Fibroblast of the aortic adventitia (primary cell): ENCODE data around the gene PRKCSH. TPM values are rescaled to one million over a fixed set of nuclear protein-coding genes. Genes with fewer than 3 reads are reported as not detected.

Experiments
- DNase-seq: peaks from one replicate; pipeline ENCODE4 v3.0.0-alpha.2; 2010; ENCODE audit warnings: low read depth
- H3K4me3 ChIP-seq: 2 replicates; pipeline ENCODE4 v1.5.1; 2011; ENCODE audit warnings: low read depth, mild to moderate bottlenecking, control low read depth, low read length, moderate library complexity
- CTCF ChIP-seq: IDR thresholded peaks from 2 replicates; pipeline ENCODE4 v1.5.1; 2011; ENCODE audit warnings: mild to moderate bottlenecking, low read length, control low read depth, inconsistent platforms; ENCODE audit not compliant: insufficient read depth
- total RNA-seq: library from RNA; depleted of rRNA; stranded (reverse); fragments of >200 nt; gene quantifications from 2 replicates; pipeline ENCODE4 v1.2.3, GENCODE V29; 2012; ENCODE audit warnings: low replicate concordance

The PRKCSH gene
- total RNA-seq, 1 donor, result 115 TPM

- DNase-seq, result peak; percentile 75
- no peak for TF ChIP-seq CTCF
- peak overlapping the region; percentile 52 for H3K4me3 ChIP-seq
Observed at GRCh38 chr19:11481534-11482383, 46.3 kb downstream of the PRKCSH start.

- peak; percentile 60 for TF ChIP-seq CTCF
Observed at GRCh38 chr19:11482384-11483050, 47.1 kb downstream of the PRKCSH start.

GRCh38 chr19:11483366-11484111, 48.1 kb downstream of the PRKCSH start:
- no peak for DNase-seq

More at GRCh38 chr19:11482384-11483050, 47.1 kb downstream of the PRKCSH start:
- H3K4me3 ChIP-seq, result peak overlapping the region; percentile 52
- peak; percentile 66 for DNase-seq

GRCh38 chr19:11485245-11485837, 49.9 kb downstream of the PRKCSH start:
- H3K4me3 ChIP-seq, result no peak overlapping the region
- DNase-seq, result no peak
- TF ChIP-seq CTCF, result no peak

More at GRCh38 chr19:11483366-11484111, 48.1 kb downstream of the PRKCSH start:
- no peak for TF ChIP-seq CTCF
- H3K4me3 ChIP-seq, result no peak overlapping the region

- H3K4me3 ChIP-seq, result no peak overlapping the region
- no peak for DNase-seq
- no peak for TF ChIP-seq CTCF
Observed at GRCh38 chr19:11486661-11487503, 51.4 kb downstream of the PRKCSH start.
